Smooth muscle cell (in vitro differentiated cells): Measurements from ENCODE around the gene TPM2. TPM values are rescaled to one million over a fixed set of nuclear protein-coding genes. Genes with fewer than 3 reads are reported as not detected.

Source experiments
- DNase-seq: peaks from one replicate; lab custom pipeline; 2025; ENCODE audit not compliant: unreplicated experiment; lab: John Stamatoyannopoulos, UW
- H2AFZ ChIP-seq: fragments of 200-600 bp; sonication (generic); 2 replicates; pipeline ENCODE4 v1.6.0; 2016; ENCODE audit warnings: antibody characterized with exemption, low read depth, mild to moderate bottlenecking
- H3F3A ChIP-seq: fragments of 200-600 bp; sonication (generic); 2 replicates; pipeline ENCODE4 v1.6.0; 2017; ENCODE audit warnings: antibody characterized with exemption, low read depth
- H3K27ac ChIP-seq: fragments of 200-600 bp; sonication (generic); 2 replicates; pipeline ENCODE4 v1.5.1; 2016; ENCODE audit warnings: low read depth, mild to moderate bottlenecking
- H3K27me3 ChIP-seq: fragments of 200-600 bp; sonication (generic); 2 replicates; pipeline ENCODE4 v1.6.1; 2016; ENCODE audit warnings: low read depth, mild to moderate bottlenecking
- H3K36me3 ChIP-seq: fragments of 200-600 bp; sonication (generic); 2 replicates; pipeline ENCODE4 v1.5.1; 2016; ENCODE audit warnings: low read depth
- H3K4me1 ChIP-seq: fragments of 200-600 bp; sonication (generic); 2 replicates; pipeline ENCODE4 v1.5.1; 2016; ENCODE audit warnings: low read depth
- H3K4me2 ChIP-seq: fragments of 200-600 bp; sonication (generic); 2 replicates; pipeline ENCODE4 v1.6.0; 2016; ENCODE audit warnings: mild to moderate bottlenecking
- H3K4me3 ChIP-seq: fragments of 200-600 bp; sonication (generic); 2 replicates; pipeline ENCODE4 v1.5.1; 2016; ENCODE audit warnings: mild to moderate bottlenecking
- H3K79me2 ChIP-seq: fragments of 200-600 bp; sonication (generic); 2 replicates; pipeline ENCODE4 v1.6.0; 2016; ENCODE audit warnings: low read depth, mild to moderate bottlenecking
- H3K9ac ChIP-seq: fragments of 200-600 bp; sonication (generic); 2 replicates; pipeline ENCODE4 v1.6.0; 2016; ENCODE audit warnings: low read depth
- H3K9me3 ChIP-seq: fragments of 200-600 bp; sonication (generic); replicated peaks from 2 replicates; pipeline ENCODE4 v1.5.1; 2016; ENCODE audit warnings: low read depth
- H4K20me1 ChIP-seq: fragments of 200-600 bp; sonication (generic); 2 replicates; pipeline ENCODE4 v1.6.0; 2016; ENCODE audit warnings: low read depth
- CTCF ChIP-seq: fragments of 200-600 bp; sonication (generic); IDR thresholded peaks from 2 replicates; pipeline ENCODE4 v1.5.1; 2017; ENCODE audit warnings: borderline replicate concordance, mild to moderate bottlenecking, antibody characterized with exemption; ENCODE audit not compliant: insufficient read depth, poor library complexity, severe bottlenecking
- WGBS: methylation state at CpG from one replicate; pipeline ENCODE4 v1.1.7; 2016; ENCODE audit warnings: low lambda C conversion rate; 5-methylcytosine and 5-hydroxymethylcytosine counted together
- polyA plus RNA-seq: library from polyadenylated mRNA; unstranded; fragments of >200 nt; fragmentation: Nextera tagmentation; extraction: Ambion mirVana; gene quantifications from 2 replicates; pipeline ENCODE4 v1.2.1, GENCODE V29; 2016
- total RNA-seq: library from RNA; depleted of rRNA; stranded (reverse); fragments of >200 nt; gene quantifications from 2 replicates; pipeline ENCODE4 v1.2.3, GENCODE V29; 2014

The TPM2 gene
- total RNA-seq (854 and 925 TPM in 2 replicates), polyA plus RNA-seq (2,012 and 2,131 TPM in 2 replicates)

- Histone ChIP-seq H3K36me3 (no peaks in the 10 kb centered on the region), H3K4me2 (peak within 1 kb of the TSS; percentile 95), H3K9ac (peak within 1 kb of the TSS; percentile 90), H4K20me1 (peaks cover 50% of the 10 kb centered on the region), H3K4me3 (peak within 1 kb of the TSS; percentile 70), H3K27ac (peak within 1 kb of the TSS; percentile 95), H2AFZ (no peak within 1 kb of the TSS), H3K79me2 (peaks cover 35% of the 10 kb centered on the region), H3K27me3 (no peaks in the 10 kb centered on the region), H3K4me1 (peaks cover 18% of the 10 kb centered on the region), H3K9me3 (no peaks in the 10 kb centered on the region), H3F3A (peaks cover 56% of the 10 kb centered on the region)
- WGBS = under 1% methylated on average over 41 of the region's 61 CpGs
- no peak for TF ChIP-seq CTCF
- DNase-seq = peak; percentile 69
Measured at GRCh38 chr9:35689542-35690293, at the start of gene TPM2. Gene TPM2, minus strand, starts transcription at chr9:35689925. Its CDS starts 108 bp downstream, at chr9:35689817.

GRCh38 chr9:35738924-35739323 is 49.2 kb upstream of the TPM2 start:
- Histone ChIP-seq H3K27me3 (no peaks in the 10 kb centered on the region), H3K79me2 (peaks cover 32% of the 10 kb centered on the region), H3K9me3 (no peaks in the 10 kb centered on the region), H3K4me3 (no peak overlapping the region), H3K4me2 (no peak overlapping the region), H3K27ac (no peak overlapping the region), H3K4me1 (peaks cover under 1% of the 10 kb centered on the region), H3F3A (peaks cover 24% of the 10 kb centered on the region), H3K36me3 (no peaks in the 10 kb centered on the region), H4K20me1 (peaks cover 29% of the 10 kb centered on the region), H3K9ac (no peak overlapping the region), H2AFZ (no peak overlapping the region)
- no peak for DNase-seq
- WGBS = 96% methylated on average over 7 of the region's 7 CpGs
- no peak for TF ChIP-seq CTCF

GRCh38 chr9:35738186-35738585 is 48.5 kb upstream of the TPM2 start:
- no peak overlapping the region for H3K4me3 ChIP-seq
- H3K4me1 ChIP-seq = peaks cover 8% of the 10 kb centered on the region
- peaks cover 23% of the 10 kb centered on the region for H4K20me1 ChIP-seq
- no peaks in the 10 kb centered on the region for H3K36me3 ChIP-seq
- H3K27me3 ChIP-seq = no peaks in the 10 kb centered on the region
- WGBS = 82% methylated on average over 4 of the region's 4 CpGs
- H2AFZ ChIP-seq = no peak overlapping the region
- TF ChIP-seq CTCF = no peak
- H3K79me2 ChIP-seq = peaks cover 32% of the 10 kb centered on the region
- H3K9ac ChIP-seq = no peak overlapping the region
- H3K27ac ChIP-seq = no peak overlapping the region
- no peak for DNase-seq
- no peak overlapping the region for H3K4me2 ChIP-seq
- no peaks in the 10 kb centered on the region for H3K9me3 ChIP-seq
- peaks cover 24% of the 10 kb centered on the region for H3F3A ChIP-seq

- Histone ChIP-seq H3K4me3 (no peak overlapping the region), H2AFZ (no peak overlapping the region), H3K27me3 (no peaks in the 10 kb centered on the region), H3K9ac (no peak overlapping the region), H3F3A (peaks cover 24% of the 10 kb centered on the region), H3K4me1 (peaks cover 9% of the 10 kb centered on the region), H4K20me1 (peaks cover 17% of the 10 kb centered on the region), H3K27ac (no peak overlapping the region), H3K79me2 (peaks cover 27% of the 10 kb centered on the region), H3K9me3 (no peaks in the 10 kb centered on the region), H3K4me2 (no peak overlapping the region), H3K36me3 (no peaks in the 10 kb centered on the region)
- DNase-seq = no peak
- TF ChIP-seq CTCF = no peak
- WGBS = 88% methylated on average over 7 of the region's 7 CpGs
Measured at GRCh38 chr9:35737143-35737542, 47.4 kb upstream of the TPM2 start.
